Endometrial microvascular endothelial cells (primary cell): Measurements from ENCODE around the gene FAM83E. TPM values are rescaled to one million over a fixed set of nuclear protein-coding genes. Genes with fewer than 3 reads are reported as not detected.
"Not testable (repeated sequence)": the region's sequence is repeated elsewhere in the genome, so short reads cannot be mapped to it uniquely, and the experiment has no call there.

Experiments used
- in situ Hi-C: cut with HindIII; loops from 2 replicates; pipeline ENCODE4 v1.10.0; 2017; ENCODE audit warnings: low sequenced_read_pairs, low pct_unique_long_range_greater_than_20kb; ENCODE audit errors: inconsistent ontology term
- total RNA-seq: library from RNA; depleted of rRNA; stranded (reverse); fragments of >200 nt; gene quantifications from one replicate; pipeline ENCODE4 v1.2.3, GENCODE V29; 2015; ENCODE audit errors: inconsistent ontology term

FAM83E gene
- total RNA-seq, 1 donor from 2014 or later: not detected

- in situ Hi-C loops: no loop called here
Observed at GRCh38 chr19:48644355-48644754, 29.5 kb upstream of the FAM83E start.

- in situ Hi-C loops: no loop called here
Observed at GRCh38 chr19:48642862-48643261, 28.0 kb upstream of the FAM83E start.

GRCh38 chr19:48641850-48642249 is 27.0 kb upstream of the FAM83E start:
- in situ Hi-C loops: no loop called here

- in situ Hi-C loops: no loop called here
Observed at GRCh38 chr19:48639483-48640375, 24.9 kb upstream of the FAM83E start.

- in situ Hi-C loops: no loop called here
Observed at GRCh38 chr19:48638831-48639381, 24.0 kb upstream of the FAM83E start.

GRCh38 chr19:48637948-48638830 is 23.3 kb upstream of the FAM83E start:
- in situ Hi-C loops: no loop called here

- in situ Hi-C loops: no loop called here
Observed at GRCh38 chr19:48637449-48637947, 22.6 kb upstream of the FAM83E start.

GRCh38 chr19:48636859-48637448 is 22.1 kb upstream of the FAM83E start, which contains the start of gene DBP:
DBP (minus strand) TSS chr19:48637379; CDS start chr19:48636994, 385 bp downstream.
- in situ Hi-C loops: no loop called here

- in situ Hi-C loops: no loop called here
Observed at GRCh38 chr19:48635966-48636858, 21.3 kb upstream of the FAM83E start.

GRCh38 chr19:48635263-48635965 is 20.5 kb upstream of the FAM83E start:
- in situ Hi-C loops: no loop called here

- in situ Hi-C loops: no loop called here
Observed at GRCh38 chr19:48634424-48635262, 19.8 kb upstream of the FAM83E start.

- in situ Hi-C loops: no loop called here
Observed at GRCh38 chr19:48634036-48634342, 19.1 kb upstream of the FAM83E start.

- in situ Hi-C loops: no loop called here
Observed at GRCh38 chr19:48633148-48634035, 18.5 kb upstream of the FAM83E start.

GRCh38 chr19:48632692-48633147 is 17.8 kb upstream of the FAM83E start:
- in situ Hi-C loops: no loop called here

GRCh38 chr19:48632286-48632685 is 17.4 kb upstream of the FAM83E start:
- in situ Hi-C loops: not testable (repeated sequence)

GRCh38 chr19:48631225-48631624 is 16.3 kb upstream of the FAM83E start:
- in situ Hi-C loops: no loop called here
